OCI-M2 (cell line): Measurements from ENCODE around the gene UCMA.
"Not testable (repeated sequence)": the region's sequence is repeated elsewhere in the genome, so short reads cannot be mapped to it uniquely, and the experiment has no call there.

Experiments used
- DNase-seq: peaks from one replicate; lab custom pipeline; 2025; ENCODE audit not compliant: unreplicated experiment; lab: John Stamatoyannopoulos, UW

The UCMA gene

DNA sequence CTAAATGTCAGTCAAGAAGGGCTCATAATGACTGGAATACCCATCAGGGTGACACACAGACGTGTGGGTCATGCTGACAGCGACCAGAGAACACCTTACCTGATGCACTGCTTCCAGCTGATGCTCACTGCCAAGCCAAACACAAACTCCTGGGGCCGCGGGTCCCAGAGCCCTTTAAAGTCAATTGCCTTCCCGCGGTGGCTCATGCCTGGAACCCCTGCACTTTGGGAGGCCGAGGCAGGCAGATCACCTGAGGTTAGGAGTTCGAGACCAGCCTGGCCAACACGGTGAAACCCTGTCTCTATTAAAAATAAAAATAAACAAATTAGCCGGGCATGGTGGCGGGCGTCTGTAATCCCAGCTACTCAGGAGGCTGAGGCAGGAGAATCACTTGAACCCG, 562 bp upstream of the UCMA start:
- DNase-seq, result not testable (repeated sequence)

DNA sequence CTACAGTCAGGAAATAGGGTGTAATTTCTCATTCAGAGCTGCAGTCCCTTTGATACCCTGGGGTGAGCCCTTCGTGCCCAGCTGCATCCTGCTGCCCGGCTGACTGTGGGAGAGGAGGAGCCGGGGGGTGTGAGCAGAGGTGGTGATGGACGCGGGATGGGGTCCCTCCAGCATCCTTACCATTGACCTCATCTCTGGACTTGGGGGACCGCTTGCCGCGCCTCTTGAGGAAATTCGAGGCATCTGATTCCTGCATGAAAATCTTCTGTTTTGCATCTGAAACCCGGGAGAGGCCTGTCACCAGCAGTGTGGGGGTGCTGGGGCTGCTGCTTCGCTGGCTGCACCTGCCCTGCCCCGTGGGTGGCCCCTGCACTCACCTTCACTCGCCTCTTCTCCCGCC, 816 bp downstream of the UCMA start:
- DNase-seq, result no peak

DNA sequence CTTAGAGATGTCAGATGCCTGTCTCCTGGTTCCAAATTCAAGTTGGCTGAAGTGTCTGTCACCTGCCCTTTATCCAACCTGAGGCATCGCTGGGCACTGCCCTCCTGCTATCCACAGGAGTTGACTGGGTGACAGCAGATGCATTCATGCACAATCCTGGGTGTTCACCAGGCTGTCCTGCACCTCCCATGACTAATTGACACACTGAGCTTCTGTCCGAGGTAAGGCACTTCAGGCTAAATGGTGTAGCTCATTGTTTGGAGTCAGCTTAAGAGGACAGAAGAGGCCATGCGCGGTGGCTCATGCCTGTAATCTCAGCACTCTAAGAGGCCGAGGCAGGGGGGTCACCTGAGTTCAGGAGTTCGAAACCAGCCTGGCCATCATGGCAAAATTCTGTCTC, 2.4 kb downstream of the UCMA start:
- DNase-seq, result no peak

DNA sequence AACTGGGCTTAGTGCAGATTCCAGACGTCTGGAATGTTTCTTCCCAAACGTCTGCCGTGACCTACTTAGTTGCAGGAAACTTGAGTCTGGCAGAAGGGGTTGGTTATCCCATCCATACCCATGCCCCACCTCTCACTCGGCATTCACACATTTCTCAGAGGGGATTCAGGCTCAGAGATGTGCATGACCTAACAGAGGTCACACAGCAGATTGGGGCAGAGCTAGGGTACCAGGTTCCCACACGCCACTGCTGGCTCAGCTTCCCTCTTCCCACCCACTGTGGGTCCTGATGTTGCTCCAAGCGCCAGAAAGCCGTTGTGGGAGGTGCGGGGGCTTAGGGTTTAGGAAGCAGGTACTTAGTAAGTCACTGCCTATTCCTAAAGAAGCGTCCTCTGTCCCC, 3.0 kb downstream of the UCMA start:
- DNase-seq, result no peak

DNA sequence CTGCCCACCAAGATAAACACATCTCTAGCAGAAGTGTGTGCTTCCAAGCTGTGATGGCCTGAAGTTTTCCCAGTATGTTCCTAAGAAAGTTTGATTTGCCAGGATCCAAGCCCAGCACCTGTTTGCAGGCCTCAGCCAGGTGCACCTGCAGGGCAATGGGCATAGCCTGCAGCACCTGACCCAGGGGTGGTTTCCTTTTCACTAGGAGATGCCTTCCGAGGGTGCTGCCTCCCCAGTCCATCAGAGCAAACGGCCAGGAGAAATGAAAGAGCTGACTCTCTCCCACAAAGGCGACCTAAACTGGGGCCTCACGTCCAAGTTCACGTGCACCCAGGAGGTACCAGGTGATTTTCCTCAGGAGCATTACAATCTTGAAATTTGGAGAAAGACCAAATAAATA, 7.1 kb downstream of the UCMA start:
- no peak for DNase-seq

DNA sequence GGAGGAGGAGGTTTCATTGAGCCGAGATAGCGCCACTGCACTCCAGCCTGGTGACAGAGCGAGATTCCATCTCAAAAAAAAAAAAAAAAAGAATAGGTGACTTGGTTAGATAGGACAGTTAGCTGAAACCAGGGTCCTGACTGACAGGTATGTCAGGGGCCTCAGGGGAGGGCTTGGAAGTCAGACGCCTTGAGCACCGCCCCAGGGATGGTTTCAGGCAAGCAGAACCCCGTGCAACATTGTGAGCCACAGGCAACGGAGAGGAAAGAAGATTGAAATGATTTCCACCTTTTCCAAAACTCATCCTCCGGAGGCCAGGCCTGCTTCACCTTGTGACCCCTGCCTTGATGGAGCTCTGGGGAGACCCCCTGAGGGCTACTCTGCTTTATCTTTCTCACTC, 8.6 kb downstream of the UCMA start:
- DNase-seq, result no peak

DNA sequence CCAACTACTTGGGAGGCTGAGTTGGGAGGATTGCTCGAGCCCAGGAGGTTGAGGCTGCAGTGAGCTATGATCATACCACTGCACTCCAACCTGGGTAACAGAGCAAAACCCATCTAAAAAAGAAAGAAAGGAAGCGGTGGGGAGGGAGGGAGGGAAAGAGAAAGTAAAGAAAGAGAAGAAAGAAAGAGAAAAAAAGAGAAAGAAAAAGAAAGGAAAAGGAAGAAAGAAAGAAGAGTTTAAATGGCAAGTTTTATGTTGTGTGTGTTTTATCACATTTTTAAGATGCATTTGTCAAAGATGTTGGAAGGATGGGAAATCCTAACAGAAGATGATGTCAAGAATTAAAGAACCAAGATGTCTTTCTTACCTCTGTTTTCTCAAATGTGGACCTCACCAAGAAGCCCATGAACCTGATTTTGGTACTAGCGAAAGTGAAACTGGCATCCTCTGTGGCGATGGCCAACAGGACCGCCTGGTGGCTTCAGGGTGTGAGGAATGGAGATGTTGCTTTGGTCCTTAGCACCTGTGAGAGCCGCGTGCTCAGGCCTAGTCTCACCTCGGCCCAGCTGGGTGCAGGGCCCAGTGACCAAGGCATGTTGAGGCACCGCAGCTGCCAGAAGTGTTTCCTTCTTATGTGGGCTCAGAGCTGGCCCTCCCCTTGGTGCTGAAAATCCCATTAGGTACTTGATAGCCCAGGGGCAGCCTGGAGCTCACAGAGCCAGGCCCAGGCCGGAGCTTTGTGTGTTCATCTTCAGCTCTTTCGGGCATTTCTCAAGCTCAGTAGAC, 9.8 kb downstream of the UCMA start:
- DNase-seq, result no peak

DNA sequence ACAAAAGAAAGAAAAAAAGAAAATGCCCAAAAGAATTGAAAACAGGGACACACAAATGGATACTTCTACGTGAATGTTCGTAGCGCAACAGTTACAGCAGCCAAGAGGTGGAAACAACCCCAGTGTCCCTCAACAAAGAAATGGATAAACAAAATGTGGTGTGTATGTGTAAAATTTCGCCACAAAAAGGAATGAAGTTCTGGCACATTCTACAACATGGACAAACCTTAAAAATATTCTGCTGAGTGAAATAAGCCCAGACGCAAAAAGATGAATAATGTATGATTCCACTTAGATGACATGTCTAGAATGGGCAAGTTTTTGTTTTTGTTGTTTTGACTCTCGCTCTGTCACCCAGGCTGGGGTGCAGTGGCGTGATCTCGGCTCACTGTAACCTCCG, 10.9 kb downstream of the UCMA start:
- no peak for DNase-seq

DNA sequence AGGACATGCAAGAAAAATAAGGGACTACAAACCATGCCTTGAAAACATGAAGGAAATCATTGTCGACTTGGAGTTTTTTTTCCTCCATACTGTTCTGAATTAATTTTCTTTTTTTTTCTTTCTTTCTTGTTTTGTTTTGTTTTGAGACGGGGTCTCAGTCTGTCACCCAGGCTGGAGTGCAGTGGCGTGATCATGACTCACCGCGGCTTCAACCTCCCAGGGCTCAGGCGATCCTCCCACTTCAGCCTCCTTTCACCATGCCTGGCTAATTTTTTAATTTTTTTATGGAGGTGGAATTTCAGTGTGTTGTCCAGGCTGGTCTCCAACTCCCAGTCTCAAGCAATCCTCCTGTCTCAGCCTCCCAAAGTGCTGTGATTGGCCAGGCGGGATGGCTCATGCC, 11.6 kb downstream of the UCMA start:
- no peak for DNase-seq

DNA sequence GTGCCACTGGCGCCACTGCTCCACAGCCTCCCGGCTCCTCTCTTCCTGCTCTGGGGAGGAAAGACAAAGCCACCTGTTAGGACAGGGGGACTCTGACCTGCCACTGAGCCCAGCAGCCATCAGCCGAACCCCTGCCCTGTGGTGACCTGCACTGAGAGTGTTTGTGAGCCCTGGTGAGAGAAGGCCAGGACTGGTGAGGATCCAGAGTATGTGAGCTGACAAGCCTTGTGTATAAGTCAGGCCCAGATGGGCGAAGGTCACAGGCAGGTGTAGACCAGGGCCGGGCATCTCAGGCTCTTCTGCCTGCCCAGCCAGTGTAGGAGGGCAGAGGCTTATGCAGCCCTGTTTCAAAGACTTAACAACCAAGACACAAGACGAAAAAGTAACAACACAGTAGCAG, 12.0 kb downstream of the UCMA start:
- no peak for DNase-seq

DNA sequence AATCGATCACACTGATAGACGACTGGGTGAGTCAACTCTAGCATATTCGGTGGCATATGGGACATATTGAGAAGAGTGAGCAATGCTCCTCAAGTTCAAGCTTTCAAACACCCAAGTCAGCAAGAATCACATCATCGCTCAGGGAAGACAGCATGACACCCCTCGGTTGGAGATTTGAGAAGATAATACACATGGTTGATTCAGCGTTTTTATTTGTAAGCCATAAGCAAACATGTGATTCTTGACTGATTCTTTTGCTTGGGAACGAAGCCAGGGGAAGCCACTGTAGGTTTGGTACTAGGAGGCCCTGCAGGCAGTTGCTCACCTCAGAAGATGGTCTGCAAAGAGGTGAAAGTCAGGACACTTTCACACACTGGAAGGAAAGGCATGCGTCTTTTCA, 12.6 kb downstream of the UCMA start:
- DNase-seq, result no peak

DNA sequence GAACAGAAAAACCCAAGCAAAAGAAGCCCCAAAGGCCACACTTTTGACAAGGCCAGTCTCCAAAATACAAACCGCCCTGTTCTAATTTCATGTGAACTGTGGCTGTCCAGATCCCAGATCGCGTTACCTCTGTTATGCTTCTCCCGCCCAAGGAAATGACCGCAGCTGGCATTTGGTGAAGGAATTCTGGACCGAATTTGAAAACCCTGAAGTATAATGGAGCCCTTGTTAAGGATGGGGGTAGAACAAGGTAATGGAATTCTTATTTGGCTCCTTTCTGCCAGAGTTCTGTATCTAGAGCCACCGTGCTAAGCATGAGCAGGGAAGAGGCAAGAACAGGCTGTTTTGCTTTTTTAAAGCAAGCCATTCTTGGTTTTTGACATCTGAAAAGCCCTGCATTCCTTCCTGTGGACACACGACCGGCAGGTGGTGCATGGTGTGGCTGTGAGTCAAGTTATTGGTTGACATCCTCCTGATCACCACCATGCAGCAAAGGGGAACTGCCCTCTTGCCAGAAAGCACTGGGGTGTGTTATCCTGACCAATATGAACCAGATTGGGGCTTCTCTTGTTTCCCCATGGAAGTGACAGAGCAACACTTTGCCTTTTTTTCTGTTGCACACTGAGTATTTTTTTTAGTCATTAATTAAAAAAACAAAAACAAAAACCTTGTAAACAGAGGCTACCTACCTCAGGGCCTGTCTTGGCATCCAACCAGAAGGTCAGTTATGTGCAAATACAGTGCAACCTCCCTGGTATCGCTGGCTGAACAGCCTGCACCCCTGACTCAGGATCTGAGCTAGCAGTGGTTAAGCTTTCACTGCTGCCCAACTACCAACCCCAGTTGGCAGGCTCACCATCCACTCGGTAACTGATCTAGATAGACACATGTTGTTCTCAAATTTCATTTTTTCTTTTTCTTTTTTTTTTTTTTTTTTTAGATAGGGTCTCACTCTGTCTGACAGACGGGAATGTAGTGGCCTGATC, 14.2 kb downstream of the UCMA start:
- DNase-seq, result no peak

DNA sequence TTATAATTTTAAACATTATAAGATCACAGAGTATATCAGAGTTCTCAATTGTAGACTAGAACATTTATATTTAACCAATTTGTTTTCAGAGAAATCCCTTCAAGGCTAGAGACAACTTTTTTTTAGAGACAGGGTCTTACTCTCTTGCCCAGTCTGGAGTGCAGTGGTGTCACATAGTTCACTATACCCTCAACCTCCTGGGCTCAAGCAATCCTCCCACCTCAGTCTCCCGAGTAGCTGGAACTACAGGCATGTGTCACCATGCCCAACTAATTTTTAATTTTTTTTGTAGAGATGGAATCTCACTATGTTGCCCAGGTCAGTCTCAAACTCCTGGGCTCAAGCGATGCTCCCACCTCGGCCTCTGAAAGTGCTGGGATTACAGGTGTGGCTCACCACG, 15.3 kb downstream of the UCMA start:
- DNase-seq, result no peak

DNA sequence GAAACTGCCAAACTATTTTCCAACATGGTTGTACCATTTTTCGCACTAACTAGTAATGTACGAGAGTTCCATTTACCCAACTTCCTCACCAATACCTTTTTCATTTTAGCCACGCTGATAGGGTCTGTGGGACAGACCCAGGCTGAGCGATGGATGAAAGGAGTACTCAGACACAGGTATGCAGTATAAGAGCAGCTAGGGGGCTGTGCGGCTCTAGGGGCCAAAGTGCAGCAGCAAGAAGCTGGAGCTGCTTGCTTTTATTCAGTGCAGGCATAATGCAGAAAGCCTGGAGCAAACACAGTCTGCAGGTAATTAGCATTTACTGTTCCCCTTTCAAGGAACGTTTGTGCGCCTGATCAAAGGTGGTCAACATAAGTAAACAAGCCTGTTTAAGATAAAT, 21.0 kb downstream of the UCMA start:
- DNase-seq, result no peak

DNA sequence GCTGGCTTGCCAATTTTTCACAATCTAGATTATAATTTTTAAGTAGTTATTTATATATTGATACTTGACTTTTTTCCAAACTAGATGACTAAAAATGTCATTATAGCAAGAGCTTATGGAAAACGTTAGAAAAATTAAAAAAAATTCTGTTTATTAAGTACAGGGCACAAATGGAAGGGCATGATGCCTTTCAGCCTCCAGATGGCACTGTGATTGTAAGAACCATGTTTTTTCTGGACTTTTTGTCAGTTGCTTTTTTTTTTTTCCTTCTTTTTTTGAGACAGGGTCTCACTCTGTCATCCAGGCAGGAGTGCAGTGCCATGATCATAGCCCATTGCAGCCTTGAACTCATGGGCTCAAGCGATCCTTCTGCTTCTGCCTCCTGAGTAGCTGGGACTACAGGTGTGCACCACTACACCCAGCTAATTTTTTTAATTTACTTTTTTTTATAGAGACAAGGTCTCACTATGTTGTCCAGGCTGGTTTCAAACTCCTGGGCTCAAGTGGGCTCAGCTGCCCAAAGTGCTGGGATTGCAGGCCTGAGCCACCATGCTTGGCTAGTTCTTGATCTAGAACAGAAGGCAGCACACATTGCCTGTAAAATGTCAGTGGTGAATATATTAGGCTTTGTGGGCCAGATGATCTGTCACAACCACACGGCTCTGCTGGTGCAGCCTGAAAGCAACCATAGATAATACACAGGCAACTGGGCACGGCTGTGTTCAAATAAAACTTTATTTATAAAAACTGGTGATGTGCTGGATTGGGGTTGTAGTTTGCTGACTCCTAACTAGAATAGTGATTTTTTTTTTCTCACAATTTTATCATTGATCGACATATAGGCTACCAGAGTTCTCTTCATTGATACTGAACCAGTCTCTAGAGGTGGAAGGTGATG, 27.4 kb downstream of the UCMA start:
- no peak for DNase-seq

DNA sequence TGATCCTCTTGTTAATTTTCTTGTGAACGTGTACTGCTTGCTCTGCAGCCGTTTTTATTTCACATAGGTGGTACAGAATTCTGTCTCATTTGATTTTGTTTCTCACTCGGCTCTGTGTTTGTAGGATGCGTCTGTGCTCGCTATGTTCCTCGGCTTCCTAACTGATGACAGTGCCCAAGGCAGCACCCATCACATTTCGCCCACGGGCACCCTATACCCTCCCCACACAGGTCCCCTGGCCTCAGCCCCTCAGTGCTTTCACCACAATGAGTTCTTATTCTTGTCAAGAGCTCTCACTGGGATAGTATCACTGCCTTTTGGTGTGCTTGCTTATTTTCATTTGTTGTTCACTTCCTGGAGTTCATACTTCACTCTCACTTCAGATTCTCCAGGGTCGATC, 28.1 kb downstream of the UCMA start:
- no peak for DNase-seq

DNA sequence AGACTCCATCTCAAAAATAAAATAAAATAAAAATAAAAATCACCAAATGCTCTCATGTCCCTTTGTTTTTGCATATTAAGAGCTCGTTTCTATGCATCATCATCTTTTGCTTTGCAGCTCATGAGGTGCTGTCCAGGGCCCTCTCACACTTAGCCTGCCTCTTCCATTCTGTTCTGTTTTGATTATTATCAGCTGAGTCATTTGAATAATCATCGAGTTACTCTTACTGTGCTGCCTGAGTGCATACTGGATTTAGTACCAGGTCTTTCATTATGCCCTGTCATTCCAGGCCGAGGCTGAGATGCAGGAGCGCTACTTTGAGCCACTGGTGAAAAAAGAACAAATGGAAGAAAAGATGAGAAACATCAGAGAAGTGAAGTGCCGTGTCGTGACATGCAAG, 33.0 kb downstream of the UCMA start:
- DNase-seq, result no peak

DNA sequence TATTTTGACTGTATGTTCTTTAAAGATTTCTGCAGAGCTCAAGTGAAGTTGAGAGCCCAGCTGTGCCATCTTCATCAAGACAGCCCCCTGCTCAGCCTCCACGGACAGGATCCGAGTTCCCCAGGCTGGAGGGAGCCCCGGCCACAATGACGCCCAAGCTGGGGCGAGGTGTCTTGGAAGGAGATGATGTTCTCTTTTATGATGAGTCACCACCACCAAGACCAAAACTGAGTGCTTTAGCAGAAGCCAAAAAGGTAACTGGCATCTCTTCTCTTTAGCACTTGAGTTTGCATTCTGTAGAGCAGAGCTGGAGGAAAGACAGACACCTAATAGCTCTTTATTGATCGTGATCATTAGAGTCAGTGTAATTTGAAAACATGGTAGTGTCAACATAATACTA, 39.2 kb downstream of the UCMA start:
- DNase-seq, result no peak

DNA sequence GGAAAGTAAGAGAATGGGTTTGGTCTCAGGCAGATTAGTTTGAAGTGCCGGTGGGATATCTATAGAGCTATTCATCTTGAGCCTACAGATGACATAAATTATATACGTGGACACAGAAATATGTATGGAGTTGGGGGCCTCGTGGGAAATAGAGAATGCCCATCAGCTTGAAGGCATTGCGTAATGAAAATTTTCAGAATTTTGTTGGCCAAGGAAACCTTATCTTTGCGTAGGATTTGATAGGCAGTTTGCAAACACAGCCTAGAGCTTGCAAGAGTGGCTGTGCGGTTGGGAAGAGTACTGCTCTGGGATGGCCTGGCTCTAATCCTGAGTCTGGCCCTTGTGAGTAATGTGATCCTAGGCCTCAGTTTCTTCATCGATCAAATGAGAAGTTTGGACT, 40.5 kb downstream of the UCMA start:
- DNase-seq, result no peak

DNA sequence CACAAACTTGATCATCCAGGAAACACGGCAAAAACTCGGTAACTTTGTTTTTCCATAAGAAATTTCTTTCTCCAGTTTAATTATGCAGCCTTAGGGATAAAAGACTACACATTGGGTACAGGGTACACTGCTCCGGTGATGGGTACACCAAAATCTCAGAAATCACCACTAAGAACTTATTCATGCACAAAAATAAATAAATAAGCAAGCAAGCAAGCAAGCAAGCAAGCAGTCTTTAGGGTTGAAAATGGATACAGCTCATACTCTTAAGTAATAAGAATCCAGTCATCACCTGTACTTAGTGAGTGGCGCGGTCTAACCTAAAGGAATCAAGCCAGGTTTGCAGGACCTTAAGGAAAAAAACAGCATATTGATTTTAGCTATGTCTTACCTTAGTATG, 42.8 kb downstream of the UCMA start:
- no peak for DNase-seq

DNA sequence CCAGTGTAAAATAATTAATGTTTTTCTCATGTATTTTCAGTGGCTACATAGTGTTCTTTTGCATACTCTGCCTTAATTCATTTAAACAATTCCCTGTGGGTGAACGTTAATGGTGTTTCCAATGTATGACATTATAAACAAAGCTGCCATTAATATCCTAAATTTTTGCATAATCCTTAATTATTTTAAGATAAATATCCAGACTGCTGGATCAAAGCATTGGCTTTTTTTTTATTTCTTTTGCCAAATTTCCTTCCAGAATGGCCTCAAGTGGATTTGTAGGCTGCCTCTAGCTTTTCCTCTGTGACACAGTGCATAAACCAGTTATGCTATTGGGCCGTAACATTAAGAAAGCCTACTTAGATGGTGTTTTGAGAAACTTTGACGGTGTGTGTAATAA, 43.4 kb downstream of the UCMA start:
- DNase-seq, result no peak
